T-cell (primary cell): Measurements from ENCODE around the gene CDK13. TPM values are rescaled to one million over a fixed set of nuclear protein-coding genes. Genes with fewer than 3 reads are reported as not detected.
"Not testable (repeated sequence)": the region's sequence is repeated elsewhere in the genome, so short reads cannot be mapped to it uniquely, and the experiment has no call there.

Source experiments
- ATAC-seq, 4 experiments: fragments of 200-7000 bp in 3 of 4; fragments of 150-1000 bp in 1 of 4; cut with Tn5 transposase; replicated peaks in 1 of 4; 1 replicate in 3 of 4; 2 replicates in 1 of 4; pipeline ENCODE4 v1.10.0; 2021; ENCODE audit warnings: moderate library complexity in 3 of 4, mild to moderate bottlenecking in 2 of 4, moderate number of reproducible peaks in 1 of 4
- CTCF ChIA-PET, 2 donors: fragments of 300-600 bp; sonication (Branson Sonifier 250); formaldehyde crosslinking; loops; one replicate each; lab custom pipeline; 2022; ENCODE audit warnings: antibody characterized with exemption in 2 of 2; lab: Charles Lee
- POLR2A ChIA-PET, 2 donors: fragments of 300-600 bp; sonication (Branson Sonifier 250); formaldehyde crosslinking; loops; one replicate each; lab custom pipeline; 2022; ENCODE audit warnings: antibody characterized with exemption in 2 of 2; lab: Charles Lee
- DNase-seq, 35 experiments: peaks; one replicate each; pipeline versions ENCODE4 v3.0.0 to v3.0.0-alpha.2; 2013 to 2023
- H3K27ac ChIP-seq: one replicate; pipeline ENCODE4 v1.5.1; 2013; ENCODE audit warnings: low read length
- H3K27me3 ChIP-seq, 2 experiments: replicated peaks in 1 of 2; 1 replicate in 1 of 2; 2 replicates in 1 of 2; pipeline versions ENCODE4 v1.6.1 to v1.7.0; 2013; ENCODE audit warnings: low read length in 1 of 2, mixed read lengths in 1 of 2; ENCODE audit not compliant: control insufficient read depth in 2 of 2, insufficient read depth in 2 of 2; ENCODE audit errors: extremely low read depth in 1 of 2
- H3K36me3 ChIP-seq, 2 donors: 1 replicate in 1 of 2; 2 replicates in 1 of 2; pipeline versions ENCODE4 v1.6.1 to v1.7.0; 2013; ENCODE audit warnings: low read length in 1 of 2; ENCODE audit not compliant: control insufficient read depth in 2 of 2, insufficient read depth in 1 of 2; ENCODE audit errors: extremely low read depth in 1 of 2
- H3K4me1 ChIP-seq, 2 experiments: 1 replicate in 1 of 2; 2 replicates in 1 of 2; pipeline versions ENCODE4 v1.6.1 to v1.7.0; 2013; ENCODE audit warnings: low read length in 2 of 2, mixed read lengths in 1 of 2; ENCODE audit not compliant: insufficient read depth in 2 of 2, control insufficient read depth in 1 of 2; ENCODE audit errors: extremely low read depth in 1 of 2
- H3K4me3 ChIP-seq, 2 donors: 1 replicate in 1 of 2; 2 replicates in 1 of 2; pipeline versions ENCODE4 v1.5.1 to v1.7.0; 2013; ENCODE audit warnings: mild to moderate bottlenecking in 2 of 2, low read length in 1 of 2, moderate library complexity in 1 of 2; ENCODE audit not compliant: control insufficient read depth in 1 of 2; ENCODE audit errors: extremely low read depth in 1 of 2
- H3K9me3 ChIP-seq: 2 replicates; pipeline ENCODE4 v1.7.0; 2013
- H3K27ac Mint-ChIP-seq, 2 donors: one replicate each; pipeline ENCODE4 v1.8.0; 2020 to 2021; ENCODE audit warnings: mild to moderate bottlenecking in 2 of 2, mixed read lengths in 2 of 2
- H3K27me3 Mint-ChIP-seq, 2 donors: one replicate each; pipeline ENCODE4 v1.8.0; 2021 to 2022; ENCODE audit warnings: mixed read lengths in 2 of 2
- H3K36me3 Mint-ChIP-seq: one replicate; pipeline ENCODE4 v1.8.0; 2021; ENCODE audit warnings: mixed read lengths
- H3K4me1 Mint-ChIP-seq, 3 donors: one replicate each; pipeline ENCODE4 v1.8.0; 2020 to 2022; ENCODE audit warnings: mixed read lengths in 3 of 3, mild to moderate bottlenecking in 1 of 3
- H3K4me3 Mint-ChIP-seq, 3 donors: one replicate each; pipeline ENCODE4 v1.8.0; 2020 to 2022; ENCODE audit warnings: mild to moderate bottlenecking in 3 of 3, mixed read lengths in 3 of 3, moderate library complexity in 3 of 3
- H3K9me3 Mint-ChIP-seq, 3 donors: one replicate each; pipeline ENCODE4 v1.8.0; 2020 to 2022; ENCODE audit warnings: mixed read lengths in 3 of 3
- WGBS: methylation state at CpG from one replicate; pipeline ENCODE4 v1.1.5; 2013; ENCODE audit warnings: missing lambda C conversion rate; ENCODE audit not compliant: insufficient coverage; 5-methylcytosine and 5-hydroxymethylcytosine counted together
- total RNA-seq, 35 experiments: library from RNA in 6 of 35; stranded (reverse) in 6 of 35; fragments of 120-200 nt in 1 of 35; gene quantifications; one replicate each; pipeline versions ENCODE4 v1.2.1 to v1.2.4 and lab custom pipeline; 2013 to 2026

The CDK13 gene
- total RNA-seq, 5 donors from 2014 or later (not counting 1 experiment from before 2014, with no cell fraction given): 84.8 to 129 (median 89.6) TPM

- Mint-ChIP-seq H3K36me3 (peaks cover 7% of the 10 kb centered on the region), H3K9me3 (no peaks in the 10 kb centered on the region), H3K4me1 (no peaks in the 10 kb centered on the region), H3K27ac (no peak overlapping the region), H3K27me3 (no peaks in the 10 kb centered on the region), H3K4me3 (no peak overlapping the region)
- Histone ChIP-seq H3K4me3 (no peak overlapping the region), H3K27ac (no peak overlapping the region), H3K27me3 (no peaks in the 10 kb centered on the region), H3K4me1 (no peaks in the 10 kb centered on the region), H3K9me3 (no peaks in the 10 kb centered on the region), H3K36me3 (no peaks in the 10 kb centered on the region)
- ChIA-PET CTCF (no interaction called here), POLR2A (no interaction called here)
- no CpG with 5 or more reads among the region's 2 CpGs for WGBS
- no peak for ATAC-seq
- no peak for DNase-seq
These were observed 165.9 kb downstream of the CDK13 start for GRCh38 chr7:40115936-40116335.

DNA sequence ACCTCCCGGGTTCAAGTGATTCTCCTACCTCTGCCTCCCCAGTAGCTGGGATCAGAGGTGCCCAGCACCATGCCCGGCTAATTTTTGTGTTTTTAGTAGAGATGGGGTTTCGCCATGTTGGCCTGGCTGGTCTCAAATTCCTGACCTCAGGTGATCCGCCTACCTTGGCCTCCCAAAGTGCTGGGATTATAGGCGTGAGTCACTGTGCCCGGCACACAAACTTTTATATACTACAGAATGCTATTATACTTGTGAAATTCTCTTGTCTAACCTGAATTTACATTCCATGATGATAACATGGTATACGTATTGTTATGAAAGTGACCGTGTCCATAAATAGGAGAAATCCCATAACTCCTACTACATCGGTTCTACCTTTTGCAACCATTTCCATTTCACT lies 167.1 kb downstream of the CDK13 start:
- CTCF ChIA-PET, POLR2A ChIA-PET, H3K4me3 Mint-ChIP-seq, H3K27ac ChIP-seq, H3K27me3 Mint-ChIP-seq, H3K36me3 Mint-ChIP-seq, H3K4me1 Mint-ChIP-seq, H3K9me3 ChIP-seq, H3K27ac Mint-ChIP-seq, DNase-seq, H3K4me3 ChIP-seq, H3K9me3 Mint-ChIP-seq, ATAC-seq, H3K4me1 ChIP-seq, H3K36me3 ChIP-seq, H3K27me3 ChIP-seq: not testable (repeated sequence)
- WGBS: 100% methylated on average over 1 of the region's 9 CpGs

DNA sequence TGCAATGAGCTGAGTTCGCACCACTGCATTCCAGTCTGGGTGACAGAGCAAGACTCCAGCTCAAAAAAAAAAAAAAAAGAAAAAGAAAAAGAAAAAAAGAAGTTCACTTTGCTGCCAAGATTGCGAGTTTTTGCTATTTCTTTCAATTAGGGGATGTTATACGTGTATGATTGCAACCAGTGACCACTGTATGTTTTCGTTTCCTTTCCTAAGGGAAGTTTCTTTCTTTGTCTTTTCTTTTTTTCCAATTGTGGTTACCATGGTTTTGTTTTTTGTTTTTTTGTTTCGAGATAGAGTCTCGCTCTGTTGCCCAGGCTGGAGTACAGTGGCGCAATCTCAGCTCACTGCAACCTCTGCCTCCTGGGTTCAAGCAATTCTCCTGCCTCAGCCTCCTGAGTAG lies 168.1 kb downstream of the CDK13 start:
- H3K9me3 Mint-ChIP-seq, H3K4me1 ChIP-seq, H3K27me3 ChIP-seq, DNase-seq, H3K27me3 Mint-ChIP-seq, POLR2A ChIA-PET, H3K27ac Mint-ChIP-seq, H3K27ac ChIP-seq, H3K4me3 Mint-ChIP-seq, H3K36me3 Mint-ChIP-seq, H3K4me1 Mint-ChIP-seq, H3K36me3 ChIP-seq, H3K4me3 ChIP-seq, H3K9me3 ChIP-seq, ATAC-seq: not testable (repeated sequence)
- CTCF ChIA-PET: interaction anchor here in 1 of 2 donors (0.6 kb wide), 1 partner anchor 570 kb away, joined by 3 read pairs; no protein-coding TSS in a partner anchor
- 85% methylated on average over 5 of the region's 7 CpGs for WGBS

DNA sequence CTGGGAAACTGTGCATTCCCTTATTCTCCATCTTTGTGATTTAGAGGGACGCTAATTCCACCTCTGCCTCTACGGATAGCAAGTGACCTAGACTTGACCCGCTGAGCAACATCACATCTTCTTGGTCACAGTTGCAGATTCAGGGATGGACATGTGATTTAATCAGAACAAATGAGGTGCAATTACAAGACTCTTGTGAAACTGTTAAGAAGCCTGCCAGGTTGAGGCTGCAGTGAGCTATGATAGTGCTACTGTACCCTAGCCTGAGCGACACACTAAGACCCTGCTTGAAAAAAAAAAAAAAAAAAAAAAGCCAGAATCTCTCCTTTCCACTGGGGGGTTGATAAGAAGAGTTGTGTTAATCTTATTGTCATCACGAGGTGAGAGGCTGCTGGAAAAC lies 170.0 kb downstream of the CDK13 start:
- POLR2A ChIA-PET: interaction anchor here in 1 of 2 donors (0.6 kb wide), 1 partner anchor 117 kb away, joined by 3 read pairs; no protein-coding TSS in a partner anchor

GRCh38 chr7:40122100-40122939 lies 172.3 kb downstream of the CDK13 start:
- ATAC-seq, H3K27ac ChIP-seq, H3K4me1 ChIP-seq, POLR2A ChIA-PET, H3K9me3 ChIP-seq, H3K27ac Mint-ChIP-seq, H3K4me1 Mint-ChIP-seq, H3K27me3 ChIP-seq, H3K4me3 ChIP-seq, H3K9me3 Mint-ChIP-seq, H3K36me3 Mint-ChIP-seq, H3K36me3 ChIP-seq, H3K27me3 Mint-ChIP-seq, H3K4me3 Mint-ChIP-seq, DNase-seq: not testable (repeated sequence)
- WGBS: 100% methylated on average over 8 of the region's 14 CpGs
- CTCF ChIA-PET: interaction anchor here in 1 of 2 donors (0.7 kb wide), 1 partner anchor 13 kb away, joined by 3 read pairs; no protein-coding TSS in a partner anchor

More for the DNA sequence above, 170.0 kb downstream of the CDK13 start:
- no peaks in the 10 kb centered on the region for H3K36me3 ChIP-seq
- H3K4me3 Mint-ChIP-seq: no peak overlapping the region
- H3K4me1 ChIP-seq: no peaks in the 10 kb centered on the region
- H3K36me3 Mint-ChIP-seq: peaks cover 4% of the 10 kb centered on the region
- H3K9me3 Mint-ChIP-seq: no peaks in the 10 kb centered on the region
- H3K4me1 Mint-ChIP-seq: peaks cover 0 to 2% (median 0%) of the 10 kb centered on the region in 3 donors
- H3K27me3 Mint-ChIP-seq: no peaks in the 10 kb centered on the region
- no peak overlapping the region for H3K27ac ChIP-seq
- 100% methylated on average over 1 of the region's 5 CpGs for WGBS
- no peak overlapping the region for H3K4me3 ChIP-seq
- no peaks in the 10 kb centered on the region for H3K9me3 ChIP-seq
- ATAC-seq (no peak), DNase-seq (no peak)
- no peak overlapping the region for H3K27ac Mint-ChIP-seq
- H3K27me3 ChIP-seq: no peaks in the 10 kb centered on the region
- CTCF ChIA-PET: no interaction called here

DNA sequence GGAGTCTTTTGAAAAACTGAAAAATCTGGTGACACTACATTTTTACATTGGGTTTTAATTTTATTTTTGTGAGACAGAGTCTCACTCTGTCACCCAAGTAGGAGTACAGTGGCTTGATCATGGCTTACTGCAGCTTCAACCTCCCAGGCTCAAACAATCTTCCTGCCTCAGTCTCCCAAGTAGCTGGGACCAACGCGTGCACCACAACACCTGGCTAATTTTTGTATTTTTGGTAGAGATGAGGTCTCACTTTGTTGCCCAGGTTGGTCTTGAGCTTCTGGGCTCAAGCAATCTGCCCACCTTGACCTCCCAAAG lies 172.8 kb downstream of the CDK13 start:
- H3K36me3 Mint-ChIP-seq: peaks cover 5% of the 10 kb centered on the region
- no peak for ATAC-seq

More for the DNA sequence above, 172.8 kb downstream of the CDK13 start:
- no CpG with 5 or more reads among the region's 2 CpGs for WGBS
- H3K9me3 ChIP-seq: no peaks in the 10 kb centered on the region
- no peaks in the 10 kb centered on the region for H3K27me3 ChIP-seq
- no peak overlapping the region for H3K4me3 ChIP-seq
- no peaks in the 10 kb centered on the region for H3K4me1 ChIP-seq
- CTCF ChIA-PET: no interaction called here
- DNase-seq: no peak
- Mint-ChIP-seq H3K4me1 (peaks cover 2 to 8% (median 4%) of the 10 kb centered on the region in 3 donors), H3K4me3 (no peak overlapping the region), H3K27ac (no peak overlapping the region), H3K9me3 (no peaks in the 10 kb centered on the region), H3K27me3 (no peaks in the 10 kb centered on the region)
- no peaks in the 10 kb centered on the region for H3K36me3 ChIP-seq
- no peak overlapping the region for H3K27ac ChIP-seq
- POLR2A ChIA-PET: no interaction called here
